Kidney capillary endothelial cell (primary cell): ENCODE data around the gene FA2H.
"Not testable (repeated sequence)": the region's sequence is repeated elsewhere in the genome, so short reads cannot be mapped to it uniquely, and the experiment has no call there.

Source experiments
- DNase-seq: peaks from one replicate; pipeline ENCODE4 v3.0.0-alpha.2; 2018; ENCODE audit warnings: low spot score

FA2H gene

DNA sequence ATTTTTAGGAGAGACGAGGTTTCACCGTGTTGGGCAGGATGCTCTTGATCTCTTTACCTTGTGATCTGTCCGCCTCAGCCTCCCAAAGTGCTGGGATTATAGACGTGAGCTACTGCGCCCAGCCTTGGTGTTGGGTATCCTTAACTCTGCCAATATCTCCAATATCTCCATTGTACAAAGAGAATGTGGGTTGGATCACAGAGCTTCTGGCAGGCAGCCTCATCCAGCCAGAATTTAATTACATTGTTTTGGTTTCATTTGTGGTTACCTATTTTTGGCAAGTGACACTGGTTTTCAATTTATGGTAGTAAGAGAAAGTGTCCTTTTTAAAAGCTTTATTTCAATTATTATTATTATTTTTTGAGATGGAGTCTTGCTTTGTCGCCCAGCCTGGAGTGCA is 93.9 kb downstream of the FA2H start:
- no peak for DNase-seq

DNA sequence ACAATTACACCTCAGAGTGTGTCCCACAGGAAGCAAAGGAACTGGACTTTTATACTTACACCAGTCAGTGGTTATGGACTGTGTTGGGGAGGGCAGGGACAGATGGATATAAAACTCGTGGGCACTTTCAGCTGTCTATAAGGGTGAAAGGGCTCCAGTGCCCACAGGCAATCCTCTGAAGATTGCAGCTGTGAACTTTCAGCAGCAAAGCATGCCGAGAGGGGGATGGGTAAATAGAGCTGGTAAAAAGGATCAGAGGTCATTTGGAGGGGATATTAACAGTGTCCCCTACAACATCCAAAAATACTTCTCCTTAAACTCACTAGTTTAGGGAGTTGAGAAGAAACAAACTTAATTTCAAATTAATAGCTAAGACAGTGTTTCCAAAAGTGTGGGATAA is 94.6 kb downstream of the FA2H start:
- DNase-seq: no peak

DNA sequence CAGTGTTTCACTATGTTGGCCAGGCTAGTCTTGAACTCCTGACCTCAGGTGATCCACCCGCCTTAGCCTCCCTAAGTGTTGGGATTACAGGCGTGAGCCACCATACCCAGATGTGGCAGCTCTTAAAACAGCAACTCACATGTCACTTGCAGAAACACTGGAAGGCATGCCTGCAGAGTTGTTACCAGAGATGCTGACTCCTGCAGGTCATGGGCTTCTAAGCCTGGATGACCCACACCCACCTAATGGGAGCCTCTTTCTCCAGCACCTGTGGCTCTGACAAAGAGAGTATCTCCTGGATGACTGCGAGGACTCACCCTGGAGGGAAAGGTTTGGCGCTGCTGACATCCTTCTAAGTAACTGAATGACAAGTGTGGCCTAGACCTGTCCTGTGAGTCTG is 96.8 kb downstream of the FA2H start:
- DNase-seq: no peak

DNA sequence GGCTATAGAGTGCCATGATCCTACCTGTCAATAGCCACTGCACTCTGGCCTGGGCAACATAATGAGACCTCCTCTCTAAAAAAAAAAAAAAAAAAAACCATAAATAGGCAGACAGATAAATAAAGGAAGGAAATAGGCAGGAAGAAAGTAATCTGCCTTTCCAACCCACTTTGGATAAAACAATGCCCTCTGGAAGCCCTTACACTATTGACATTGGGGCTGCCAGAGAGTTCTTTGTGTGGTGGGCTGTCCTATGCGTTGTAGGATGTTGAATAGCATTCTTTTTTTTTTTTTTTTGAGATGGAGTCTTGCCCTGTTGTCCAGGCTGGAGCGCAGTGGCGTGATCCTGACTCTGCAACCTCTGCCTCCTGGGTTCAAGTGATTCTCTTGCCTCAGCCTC is 100.7 kb downstream of the FA2H start:
- DNase-seq: no peak

DNA sequence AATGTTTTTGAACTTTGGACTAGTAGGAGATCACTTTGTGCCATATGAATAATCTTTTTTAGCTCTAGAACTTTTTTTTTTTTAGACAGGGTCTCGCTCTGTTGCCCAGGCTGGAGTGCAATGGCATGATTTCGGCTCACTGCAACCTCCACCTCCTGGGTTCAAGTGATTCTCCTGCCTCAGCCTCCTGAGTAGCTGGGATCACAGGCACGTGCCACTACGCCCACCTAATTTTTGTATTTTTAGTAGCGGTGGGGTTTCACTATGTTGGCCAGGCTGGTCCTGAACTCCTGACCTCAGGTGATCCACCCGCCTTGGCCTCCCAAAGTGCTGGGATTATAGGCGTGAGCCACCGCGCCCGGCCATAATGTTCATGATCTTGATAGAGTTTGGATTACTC is 105.7 kb downstream of the FA2H start:
- not testable (repeated sequence) for DNase-seq

DNA sequence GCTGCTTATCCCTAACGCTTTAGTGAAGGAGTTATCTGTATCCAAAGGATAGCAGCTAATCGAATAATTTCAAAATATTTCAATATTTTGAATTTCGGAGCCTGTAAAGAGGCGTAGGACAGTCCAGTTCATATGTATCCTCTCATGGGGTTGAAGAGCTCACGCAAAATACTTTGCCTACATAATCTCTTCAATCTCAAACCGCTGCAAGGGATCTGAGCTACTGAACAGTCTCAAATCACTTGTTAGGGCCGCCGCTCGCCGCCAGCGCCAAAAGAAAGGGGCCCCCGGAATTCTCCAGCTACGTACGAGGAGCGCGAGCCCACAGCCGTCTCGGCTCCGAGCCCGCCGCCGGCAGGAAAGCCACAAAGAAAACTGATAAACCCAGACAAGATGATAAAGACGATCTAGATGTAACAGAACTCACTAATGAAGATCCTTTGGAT is 107.3 kb downstream of the FA2H start:
- DNase-seq: no peak

DNA sequence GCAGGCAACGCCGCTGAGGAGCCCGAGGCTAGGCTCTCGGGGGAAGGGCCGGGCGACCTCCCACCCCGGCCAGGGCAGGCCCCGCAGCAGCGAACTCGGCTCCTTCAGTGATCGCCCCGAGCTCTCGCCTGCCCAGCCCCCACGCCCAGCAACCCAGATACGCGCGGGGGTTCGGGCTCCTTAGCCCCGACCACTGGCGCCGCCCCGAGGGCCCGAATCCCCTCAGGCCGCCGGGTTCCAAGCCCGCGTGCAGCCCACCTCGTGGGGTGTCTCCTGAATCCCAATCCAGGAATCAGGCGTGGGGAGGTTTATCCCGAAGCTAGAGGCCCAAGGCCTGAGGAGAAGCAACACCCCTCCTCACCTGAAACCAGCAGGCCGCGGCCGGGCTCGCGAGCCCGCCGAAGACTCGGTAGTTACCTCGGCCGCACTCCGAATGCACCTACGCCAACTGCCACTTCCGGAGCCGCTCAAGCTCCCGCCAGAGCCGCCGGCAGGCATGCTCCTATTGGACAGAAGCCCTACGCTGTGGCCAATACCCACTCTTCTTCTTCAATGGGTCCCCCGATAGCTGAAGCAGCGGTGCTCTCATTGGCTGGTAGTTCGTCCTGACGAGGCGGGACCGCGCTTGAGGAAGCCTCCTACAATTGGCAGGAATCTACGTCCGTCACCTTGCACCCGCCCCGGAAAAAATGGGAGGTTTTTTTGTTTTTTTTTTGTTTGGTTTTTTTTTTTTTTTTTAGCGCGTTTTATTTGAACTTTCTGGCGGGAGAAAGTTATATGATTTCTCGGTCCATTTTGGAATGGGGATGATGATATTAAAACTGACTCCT is 108.0 kb downstream of the FA2H start, which contains the start of gene RFWD3:
TSS of gene RFWD3 (minus strand) at position 453 of the 830 bp plus-strand sequence. CDS start 5,428 bp downstream, outside the sequence.
- DNase-seq: peak; percentile 98

DNA sequence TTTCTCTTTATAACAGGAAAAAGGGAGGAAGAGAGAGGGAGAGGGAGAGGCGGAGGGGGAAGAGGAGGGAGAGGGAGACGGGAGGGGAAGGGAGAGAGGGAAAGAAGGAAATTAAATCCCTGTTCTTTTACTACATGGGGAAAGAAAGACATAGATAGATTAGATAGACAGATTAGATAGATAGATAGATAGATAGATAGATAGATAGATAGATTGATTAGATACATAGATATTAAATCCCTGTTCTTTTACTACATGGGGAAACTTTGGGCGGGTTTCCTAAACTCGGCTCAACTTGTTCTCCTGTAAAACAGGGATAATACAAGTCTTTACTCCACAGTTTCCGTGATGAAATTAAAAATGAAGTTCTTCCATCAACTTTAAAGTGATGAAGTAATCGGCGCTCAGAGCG is 108.6 kb downstream of the FA2H start:
- no peak for DNase-seq
